Lung microvascular endothelial cell (primary cell): Measurements from ENCODE around the gene MCRIP1. TPM values are rescaled to one million over a fixed set of nuclear protein-coding genes. Genes with fewer than 3 reads are reported as not detected.
A peak's percentile ranks its signal among the peaks of the same experiment; 100 is the strongest.

ENCODE experiments used
- DNase-seq, 2 donors: peaks; one replicate each; pipeline versions ENCODE4 v3.0.0 to v3.0.0-alpha.2; 2010; ENCODE audit warnings: low read depth in 2 of 2
- total RNA-seq: library from RNA; depleted of rRNA; stranded (reverse); fragments of >200 nt; gene quantifications from 2 replicates; pipeline ENCODE4 v1.2.1, GENCODE V29; 2014

MCRIP1 gene
- total RNA-seq, result 93.7 and 178 TPM in 2 replicates

- peak; percentile 94 to 98 for DNase-seq
Observed at GRCh38 chr17:81833160-81833920, at the start of gene MCRIP1. Gene MCRIP1, minus strand, starts transcription at chr17:81833291. Its CDS starts 8,785 bp downstream, at chr17:81824506.

GRCh38 chr17:81879121-81879520, 46.0 kb upstream of the MCRIP1 start:
- DNase-seq, result no peak

GRCh38 chr17:81878294-81878693, 45.2 kb upstream of the MCRIP1 start:
- DNase-seq, result no peak

- no peak for DNase-seq
Observed at GRCh38 chr17:81877569-81877968, 44.5 kb upstream of the MCRIP1 start.

- DNase-seq, result peak; percentile 91 to 95
Observed at GRCh38 chr17:81871387-81872230, 38.5 kb upstream of the MCRIP1 start.

GRCh38 chr17:81870981-81871386, 37.9 kb upstream of the MCRIP1 start, which contains the start of gene ARHGDIA:
Gene ARHGDIA, minus strand, starts transcription at chr17:81871337. Its CDS starts 1,407 bp downstream, at chr17:81869930.
- DNase-seq, result no peak

GRCh38 chr17:81870131-81870980, 37.3 kb upstream of the MCRIP1 start:
- peak; percentile 67 to 69 for DNase-seq

- DNase-seq, result peak; percentile 31 to 62
Observed at GRCh38 chr17:81869221-81870130, 36.4 kb upstream of the MCRIP1 start.

GRCh38 chr17:81868674-81869220, 35.7 kb upstream of the MCRIP1 start:
- peak; percentile 39 to 58 for DNase-seq

- no peak for DNase-seq
Observed at GRCh38 chr17:81867991-81868673, 35.0 kb upstream of the MCRIP1 start.

GRCh38 chr17:81867170-81867990, 34.3 kb upstream of the MCRIP1 start:
- DNase-seq, result peak; percentile 28 to 30

GRCh38 chr17:81866440-81867169, 33.5 kb upstream of the MCRIP1 start:
- peak in 1 of 2 donors; percentile 15 for DNase-seq

- DNase-seq, result peak in 1 of 2 donors; percentile 41
Observed at GRCh38 chr17:81865733-81866439, 32.8 kb upstream of the MCRIP1 start.

- DNase-seq, result no peak
Observed at GRCh38 chr17:81865358-81865732, 32.3 kb upstream of the MCRIP1 start.

GRCh38 chr17:81863833-81864768, 31.0 kb upstream of the MCRIP1 start:
- no peak for DNase-seq

GRCh38 chr17:81863123-81863675, 30.1 kb upstream of the MCRIP1 start:
- no peak for DNase-seq
